Measurements from ENCODE around the gene SLC35F3.
"Not testable (repeated sequence)": the region's sequence is repeated elsewhere in the genome, so short reads cannot be mapped to it uniquely, and the experiment has no call there.

SLC35F3 gene

GRCh38 chr1:234231061-234231892 is 326.8 kb downstream of the SLC35F3 start:
- DNase-seq, result no peak

GRCh38 chr1:234231893-234232276 is 327.4 kb downstream of the SLC35F3 start:
- no peak for DNase-seq

GRCh38 chr1:234234199-234234598 is 329.7 kb downstream of the SLC35F3 start:
- DNase-seq, result no peak

GRCh38 chr1:234235434-234235881 is 331.0 kb downstream of the SLC35F3 start:
- no peak for DNase-seq

GRCh38 chr1:234237393-234237792 is 332.9 kb downstream of the SLC35F3 start:
- DNase-seq, result no peak

- DNase-seq, result no peak
These were observed 333.6 kb downstream of the SLC35F3 start for GRCh38 chr1:234238060-234238459.

GRCh38 chr1:234239515-234239914 is 335.0 kb downstream of the SLC35F3 start:
- no peak for DNase-seq

- no peak for DNase-seq
These were observed 335.5 kb downstream of the SLC35F3 start for GRCh38 chr1:234239936-234240335.

- no peak for DNase-seq
These were observed 336.2 kb downstream of the SLC35F3 start for GRCh38 chr1:234240680-234241079.

- DNase-seq, result no peak
These were observed 337.5 kb downstream of the SLC35F3 start for GRCh38 chr1:234241941-234242490.

- no peak for DNase-seq
These were observed 339.2 kb downstream of the SLC35F3 start for GRCh38 chr1:234243521-234244260.

GRCh38 chr1:234244482-234244881 is 340.0 kb downstream of the SLC35F3 start:
- DNase-seq, result no peak

GRCh38 chr1:234246638-234247116 is 342.2 kb downstream of the SLC35F3 start:
- DNase-seq, result no peak

GRCh38 chr1:234247746-234248145 is 343.3 kb downstream of the SLC35F3 start:
- DNase-seq, result not testable (repeated sequence)

- no peak for DNase-seq
These were observed 346.3 kb downstream of the SLC35F3 start for GRCh38 chr1:234250747-234251146.

GRCh38 chr1:234253732-234254131 is 349.3 kb downstream of the SLC35F3 start:
- no peak for DNase-seq

GRCh38 chr1:234256359-234256758 is 351.9 kb downstream of the SLC35F3 start:
- DNase-seq, result no peak

GRCh38 chr1:234258071-234258470 is 353.6 kb downstream of the SLC35F3 start:
- DNase-seq, result no peak

GRCh38 chr1:234260578-234260977 is 356.1 kb downstream of the SLC35F3 start:
- no peak for DNase-seq

GRCh38 chr1:234261545-234261944 is 357.1 kb downstream of the SLC35F3 start:
- DNase-seq, result no peak

GRCh38 chr1:234262007-234262753 is 357.7 kb downstream of the SLC35F3 start:
- no peak for DNase-seq

- DNase-seq, result no peak
These were observed 358.3 kb downstream of the SLC35F3 start for GRCh38 chr1:234262754-234263105.

- DNase-seq, result no peak
These were observed 360.4 kb downstream of the SLC35F3 start for GRCh38 chr1:234264832-234265231.
